Measurements from ENCODE around the gene CARMIL1. TPM values are rescaled to one million over a fixed set of nuclear protein-coding genes. Genes with fewer than 3 reads are reported as not detected.

Gene CARMIL1
- total and polyA plus RNA-seq, 11 donors, result 2.4 to 9.1 (median 5.3) TPM

DNA sequence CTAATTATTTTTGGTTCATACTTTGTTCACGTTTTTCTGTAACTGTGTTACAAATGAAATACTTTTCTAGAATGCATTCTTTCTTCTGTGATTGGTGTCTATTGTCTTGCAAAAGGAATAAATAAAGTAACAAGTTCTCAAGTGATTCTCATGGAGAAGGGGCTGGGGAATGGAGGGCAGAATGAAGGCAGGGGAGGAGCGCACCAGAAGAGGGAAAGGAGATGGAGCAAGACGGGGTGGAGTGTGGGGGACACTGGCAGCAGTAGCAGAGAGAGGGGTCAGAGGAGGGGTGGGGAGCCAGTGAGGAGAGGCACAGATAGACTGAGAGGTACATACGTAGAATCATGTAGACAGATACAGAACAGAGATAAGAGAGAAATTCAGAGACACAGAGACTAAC lies 136.5 kb downstream of the CARMIL1 start:
- H3K27me3 ChIP-seq, result no peaks in the 10 kb centered on the region

DNA sequence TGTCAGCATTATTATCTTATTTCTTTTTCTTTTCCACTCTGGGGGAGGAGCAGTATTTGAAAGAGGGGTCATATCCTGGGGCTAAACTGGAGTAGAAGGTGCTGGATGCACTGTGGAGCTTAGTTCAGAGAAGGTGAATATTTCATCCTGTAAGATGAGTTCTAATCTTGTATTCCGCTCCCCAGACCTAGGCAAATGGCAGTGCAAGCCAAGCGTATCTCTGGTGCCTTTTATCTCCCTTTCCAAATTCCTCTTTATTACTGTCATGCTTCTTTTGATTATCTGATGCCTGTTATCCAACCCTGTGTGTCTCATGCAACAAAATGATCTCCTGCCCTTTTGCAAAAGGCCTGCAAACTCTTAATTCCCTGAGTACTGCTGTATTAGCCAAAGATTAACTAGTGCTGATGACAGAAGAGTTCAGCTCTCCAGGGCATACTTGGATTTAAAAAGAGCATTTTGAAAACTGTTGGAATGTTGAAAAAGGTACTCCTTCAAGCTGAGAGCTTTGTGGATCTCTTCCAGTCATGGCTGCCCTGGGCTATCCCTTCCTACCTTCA lies 138.0 kb downstream of the CARMIL1 start:
- TF ChIP-seq, protein P1, sequence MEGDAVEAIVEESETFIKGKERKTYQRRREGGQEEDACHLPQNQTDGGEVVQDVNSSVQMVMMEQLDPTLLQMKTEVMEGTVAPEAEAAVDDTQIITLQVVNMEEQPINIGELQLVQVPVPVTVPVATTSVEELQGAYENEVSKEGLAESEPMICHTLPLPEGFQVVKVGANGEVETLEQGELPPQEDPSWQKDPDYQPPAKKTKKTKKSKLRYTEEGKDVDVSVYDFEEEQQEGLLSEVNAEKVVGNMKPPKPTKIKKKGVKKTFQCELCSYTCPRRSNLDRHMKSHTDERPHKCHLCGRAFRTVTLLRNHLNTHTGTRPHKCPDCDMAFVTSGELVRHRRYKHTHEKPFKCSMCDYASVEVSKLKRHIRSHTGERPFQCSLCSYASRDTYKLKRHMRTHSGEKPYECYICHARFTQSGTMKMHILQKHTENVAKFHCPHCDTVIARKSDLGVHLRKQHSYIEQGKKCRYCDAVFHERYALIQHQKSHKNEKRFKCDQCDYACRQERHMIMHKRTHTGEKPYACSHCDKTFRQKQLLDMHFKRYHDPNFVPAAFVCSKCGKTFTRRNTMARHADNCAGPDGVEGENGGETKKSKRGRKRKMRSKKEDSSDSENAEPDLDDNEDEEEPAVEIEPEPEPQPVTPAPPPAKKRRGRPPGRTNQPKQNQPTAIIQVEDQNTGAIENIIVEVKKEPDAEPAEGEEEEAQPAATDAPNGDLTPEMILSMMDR (IDR thresholded peaks at IDR 0.05), result no peak
- no peak for TF ChIP-seq POLR2A (IDR thresholded peaks at IDR 0.05)
- Histone ChIP-seq H3K4me3 (no peak overlapping the region), H3K27ac (no peak overlapping the region), H3K9me3 (peaks cover 0 to 3% (median 0%) of the 10 kb centered on the region in 12 donors), H3K27me3 (no peaks in the 10 kb centered on the region), H3K36me3 (no peaks in the 10 kb centered on the region), H3K4me1 (peaks cover 0 to 58% (median 24%) of the 10 kb centered on the region in 12 donors)
- DNase-seq (no peak), ATAC-seq (no peak)
- WGBS, 4 donors, result 78 to 87% (median 83%) methylated on average over 2 of the region's 2 CpGs
- intact Hi-C loops (cut with DNase I), result no loop called here

More for the DNA sequence above, 136.5 kb downstream of the CARMIL1 start:
- H3K4me3 ChIP-seq, result no peak overlapping the region
- no peak overlapping the region for H3K27ac ChIP-seq
- H3K9me3 ChIP-seq, result peaks cover 0 to 3% (median 0%) of the 10 kb centered on the region in 12 donors
- DNase-seq (no peak), ATAC-seq (no peak)
- TF ChIP-seq, protein P1 (IDR thresholded peaks at IDR 0.05), result no peak
- TF ChIP-seq POLR2A (IDR thresholded peaks at IDR 0.05), result no peak
- no peaks in the 10 kb centered on the region for H3K36me3 ChIP-seq
- WGBS, 4 donors, result 77 to 86% (median 85%) methylated on average over 4 of the region's 4 CpGs
- peaks cover 0 to 58% (median 25%) of the 10 kb centered on the region in 12 donors for H3K4me1 ChIP-seq
- intact Hi-C loops (cut with DNase I), result no loop called here

DNA sequence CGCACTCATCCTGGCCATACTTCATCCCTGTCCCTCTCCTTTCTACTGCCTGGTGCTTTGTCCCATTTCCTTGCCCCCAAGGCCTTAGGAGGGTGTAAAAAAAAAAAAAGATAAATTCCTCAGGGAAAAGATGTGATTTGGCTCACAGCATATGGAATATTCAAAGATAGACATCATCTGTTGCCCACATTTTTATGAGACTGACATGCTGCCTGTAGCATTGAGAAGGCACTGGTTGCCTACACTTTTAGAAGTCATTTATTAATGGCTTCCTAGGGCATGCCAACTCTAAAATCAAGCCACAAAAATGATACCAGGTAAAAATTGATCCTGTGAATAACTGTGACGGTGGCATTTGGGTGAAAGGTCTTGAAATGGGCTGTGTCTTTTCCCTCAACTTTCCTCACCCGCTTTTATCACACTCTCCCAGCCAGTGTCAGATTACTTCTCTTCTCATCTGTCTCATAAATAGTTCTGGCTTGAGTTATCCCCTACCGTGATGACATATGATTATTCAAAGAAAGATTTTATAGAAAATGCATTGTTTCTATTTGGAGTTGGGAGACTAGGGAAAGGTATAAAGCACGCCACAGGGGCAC lies 139.4 kb downstream of the CARMIL1 start:
- ATAC-seq (no peak), DNase-seq (no peak)
- WGBS, 4 donors, result 56 to 68% (median 63%) methylated on average over 5 of the region's 5 CpGs
- Histone ChIP-seq H3K27ac (peak overlapping the region in 1 of 12 donors; percentile 10), H3K4me3 (no peak overlapping the region), H3K36me3 (no peaks in the 10 kb centered on the region), H3K9me3 (peaks cover 0 to 3% (median 0%) of the 10 kb centered on the region in 12 donors), H3K27me3 (no peaks in the 10 kb centered on the region), H3K4me1 (peaks cover 0 to 45% (median 15%) of the 10 kb centered on the region in 12 donors)
- TF ChIP-seq, protein P1 (IDR thresholded peaks at IDR 0.05), result no peak
- TF ChIP-seq POLR2A (IDR thresholded peaks at IDR 0.05), result no peak
- intact Hi-C loops (cut with DNase I), result no loop called here

DNA sequence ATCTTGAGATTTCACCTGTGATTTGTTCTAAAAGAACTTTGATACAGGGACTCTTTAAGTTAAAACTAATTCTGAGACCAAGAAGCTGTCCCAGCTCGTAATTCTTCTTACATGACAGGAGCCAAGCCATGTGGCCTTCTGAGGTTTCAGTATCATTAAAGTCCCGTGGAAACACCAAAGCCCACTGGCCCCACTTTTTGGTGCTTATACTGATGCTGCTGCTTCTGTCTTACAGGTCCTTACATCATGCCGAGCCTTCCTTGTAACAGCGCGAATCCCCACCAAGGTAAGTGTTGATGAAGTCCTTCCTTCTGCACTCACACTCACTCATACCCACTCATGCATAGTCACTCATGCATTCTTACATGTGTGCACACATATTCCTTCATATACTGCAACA lies 140.7 kb downstream of the CARMIL1 start:
- Histone ChIP-seq H3K36me3 (no peaks in the 10 kb centered on the region), H3K27ac (no peak overlapping the region), H3K4me1 (peaks cover 0 to 32% (median 7%) of the 10 kb centered on the region in 12 donors), H3K27me3 (no peaks in the 10 kb centered on the region), H3K4me3 (no peak overlapping the region), H3K9me3 (peaks cover 0 to 3% (median 0%) of the 10 kb centered on the region in 12 donors)
- ATAC-seq (no peak), DNase-seq (no peak)
- no peak for TF ChIP-seq POLR2A (IDR thresholded peaks at IDR 0.05)
- TF ChIP-seq, protein P1 (IDR thresholded peaks at IDR 0.05), result no peak
- intact Hi-C loops (cut with DNase I), result no loop called here
- whole genome bisulfite sequencing, 4 donors, result 92 to 97% (median 94%) methylated on average over 5 of the region's 5 CpGs

Measured in heart left ventricle (tissue), 16 donors.